Epidermal melanocyte (primary cell): Measurements from ENCODE around the gene PRKCQ.

Experiments used
- DNase-seq: peaks from one replicate; pipeline ENCODE4 v3.0.0; 2011; ENCODE audit warnings: low spot score; ENCODE audit not compliant: insufficient read length

The PRKCQ gene

GRCh38 chr10:6569259-6569658, 10.8 kb downstream of the PRKCQ start:
- DNase-seq, result no peak

GRCh38 chr10:6567884-6568283, 12.2 kb downstream of the PRKCQ start:
- DNase-seq, result no peak

- DNase-seq, result no peak
Observed at GRCh38 chr10:6567203-6567703, 12.8 kb downstream of the PRKCQ start.

- DNase-seq, result no peak
Observed at GRCh38 chr10:6565588-6565987, 14.5 kb downstream of the PRKCQ start.

- no peak for DNase-seq
Observed at GRCh38 chr10:6564367-6564766, 15.7 kb downstream of the PRKCQ start.

- no peak for DNase-seq
Observed at GRCh38 chr10:6563731-6564130, 16.3 kb downstream of the PRKCQ start.

- DNase-seq, result no peak
Observed at GRCh38 chr10:6563075-6563474, 17.0 kb downstream of the PRKCQ start.

- no peak for DNase-seq
Observed at GRCh38 chr10:6562221-6562620, 17.9 kb downstream of the PRKCQ start.

GRCh38 chr10:6561552-6561951, 18.5 kb downstream of the PRKCQ start:
- no peak for DNase-seq

GRCh38 chr10:6558759-6559461, 21.2 kb downstream of the PRKCQ start:
- DNase-seq, result no peak

GRCh38 chr10:6558272-6558671, 21.8 kb downstream of the PRKCQ start:
- DNase-seq, result no peak

GRCh38 chr10:6553937-6554336, 26.1 kb downstream of the PRKCQ start:
- DNase-seq, result no peak

GRCh38 chr10:6543431-6544005, 36.6 kb downstream of the PRKCQ start:
- no peak for DNase-seq

GRCh38 chr10:6542999-6543430, 37.1 kb downstream of the PRKCQ start:
- no peak for DNase-seq

- no peak for DNase-seq
Observed at GRCh38 chr10:6539833-6540232, 40.2 kb downstream of the PRKCQ start.

GRCh38 chr10:6537770-6538169, 42.3 kb downstream of the PRKCQ start:
- DNase-seq, result no peak

GRCh38 chr10:6536102-6536501, 44.0 kb downstream of the PRKCQ start:
- no peak for DNase-seq

GRCh38 chr10:6535156-6535764, 44.8 kb downstream of the PRKCQ start:
- DNase-seq, result no peak

- no peak for DNase-seq
Observed at GRCh38 chr10:6532321-6532720, 47.8 kb downstream of the PRKCQ start.

GRCh38 chr10:6530966-6531365, 49.1 kb downstream of the PRKCQ start:
- no peak for DNase-seq

GRCh38 chr10:6530211-6530840, 49.8 kb downstream of the PRKCQ start:
- DNase-seq, result no peak
